Measurements from ENCODE around the gene VGLL4.
A peak's percentile ranks its signal among the peaks of the same experiment; 100 is the strongest.

VGLL4 gene

GRCh38 chr3:11651477-11651876 lies 7.8 kb upstream of the VGLL4 start:
- TF ChIP-seq CTCF (IDR thresholded peaks at IDR 0.05; ENCODE audit: low read depth, low read length): no peak
- no peak overlapping the region for H3K4me3 ChIP-seq (ENCODE audit: low read depth, low read length)

GRCh38 chr3:11650391-11650790 lies 6.7 kb upstream of the VGLL4 start:
- no peak for TF ChIP-seq CTCF (IDR thresholded peaks at IDR 0.05; ENCODE audit: low read depth, low read length)
- no peak overlapping the region for H3K4me3 ChIP-seq (ENCODE audit: low read depth, low read length)

- no peak overlapping the region for H3K4me3 ChIP-seq (ENCODE audit: low read depth, low read length)
- no peak for TF ChIP-seq CTCF (IDR thresholded peaks at IDR 0.05; ENCODE audit: low read depth, low read length)
These were observed 5.0 kb upstream of the VGLL4 start for GRCh38 chr3:11648735-11649134.

GRCh38 chr3:11643201-11643603 lies 513 bp downstream of the VGLL4 start:
- peak overlapping the region; percentile 92 for H3K4me3 ChIP-seq (ENCODE audit: low read depth, low read length)
- no peak for TF ChIP-seq CTCF (IDR thresholded peaks at IDR 0.05; ENCODE audit: low read depth, low read length)

GRCh38 chr3:11642431-11643191 lies 1.1 kb downstream of the VGLL4 start:
- peak overlapping the region; percentile 92 for H3K4me3 ChIP-seq (ENCODE audit: low read depth, low read length)
- TF ChIP-seq CTCF (IDR thresholded peaks at IDR 0.05; ENCODE audit: low read depth, low read length): no peak

- peak overlapping the region; percentile 92 for H3K4me3 ChIP-seq (ENCODE audit: low read depth, low read length)
- TF ChIP-seq CTCF (IDR thresholded peaks at IDR 0.05; ENCODE audit: low read depth, low read length): no peak
These were observed 1.9 kb downstream of the VGLL4 start for GRCh38 chr3:11641683-11642430.

GRCh38 chr3:11641316-11641682 lies 2.4 kb downstream of the VGLL4 start:
- peak overlapping the region; percentile 92 for H3K4me3 ChIP-seq (ENCODE audit: low read depth, low read length)

More at GRCh38 chr3:11641316-11641682, 2.4 kb downstream of the VGLL4 start:
- TF ChIP-seq CTCF (IDR thresholded peaks at IDR 0.05; ENCODE audit: low read depth, low read length): no peak
